Measurements from ENCODE around the gene NEUROG3. TPM values are rescaled to one million over a fixed set of nuclear protein-coding genes. Genes with fewer than 3 reads are reported as not detected.

NEUROG3 gene
- total RNA-seq, 1 experiment from 2014 or later = not detected

- BruUV-seq (replicated peaks) = no TSS peak
- no peaks in the 10 kb centered on the region for H3K4me1 Mint-ChIP-seq (ENCODE audit: insufficient read depth, unreplicated experiment)
- peaks cover 87% of the 10 kb centered on the region for H3K27me3 Mint-ChIP-seq (ENCODE audit: insufficient read depth, unreplicated experiment)
- intact Hi-C loops (cut with micrococcal nuclease) = no loop called here
- DNase-seq (ENCODE audit: unreplicated experiment) = no peak
- TF ChIP-seq, protein P1, sequence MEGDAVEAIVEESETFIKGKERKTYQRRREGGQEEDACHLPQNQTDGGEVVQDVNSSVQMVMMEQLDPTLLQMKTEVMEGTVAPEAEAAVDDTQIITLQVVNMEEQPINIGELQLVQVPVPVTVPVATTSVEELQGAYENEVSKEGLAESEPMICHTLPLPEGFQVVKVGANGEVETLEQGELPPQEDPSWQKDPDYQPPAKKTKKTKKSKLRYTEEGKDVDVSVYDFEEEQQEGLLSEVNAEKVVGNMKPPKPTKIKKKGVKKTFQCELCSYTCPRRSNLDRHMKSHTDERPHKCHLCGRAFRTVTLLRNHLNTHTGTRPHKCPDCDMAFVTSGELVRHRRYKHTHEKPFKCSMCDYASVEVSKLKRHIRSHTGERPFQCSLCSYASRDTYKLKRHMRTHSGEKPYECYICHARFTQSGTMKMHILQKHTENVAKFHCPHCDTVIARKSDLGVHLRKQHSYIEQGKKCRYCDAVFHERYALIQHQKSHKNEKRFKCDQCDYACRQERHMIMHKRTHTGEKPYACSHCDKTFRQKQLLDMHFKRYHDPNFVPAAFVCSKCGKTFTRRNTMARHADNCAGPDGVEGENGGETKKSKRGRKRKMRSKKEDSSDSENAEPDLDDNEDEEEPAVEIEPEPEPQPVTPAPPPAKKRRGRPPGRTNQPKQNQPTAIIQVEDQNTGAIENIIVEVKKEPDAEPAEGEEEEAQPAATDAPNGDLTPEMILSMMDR (IDR thresholded peaks at IDR 0.05; ENCODE audit: unreplicated experiment) = no peak
- no peaks in the 10 kb centered on the region for H3K36me3 Mint-ChIP-seq (ENCODE audit: insufficient read depth, unreplicated experiment)
- no peak overlapping the region for H3K4me3 Mint-ChIP-seq (ENCODE audit: unreplicated experiment)
- no peaks in the 10 kb centered on the region for H3K9me3 Mint-ChIP-seq (ENCODE audit: unreplicated experiment)
- CTCF ChIA-PET = interaction anchor here (0.7 kb wide), 1 partner anchor 57 kb away, joined by 3 read pairs; no protein-coding TSS in a partner anchor
- POLR2A ChIA-PET = no interaction called here
- no peak overlapping the region for H3K27ac Mint-ChIP-seq (ENCODE audit: low read depth, unreplicated experiment)
Measured at GRCh38 chr10:69571618-69572158, 1.5 kb downstream of the NEUROG3 start.

- Mint-ChIP-seq H3K36me3 (ENCODE audit: insufficient read depth, unreplicated experiment) (no peaks in the 10 kb centered on the region), H3K4me1 (ENCODE audit: insufficient read depth, unreplicated experiment) (no peaks in the 10 kb centered on the region), H3K27me3 (ENCODE audit: insufficient read depth, unreplicated experiment) (peaks cover 87% of the 10 kb centered on the region), H3K4me3 (ENCODE audit: unreplicated experiment) (no peak overlapping the region), H3K9me3 (ENCODE audit: unreplicated experiment) (no peaks in the 10 kb centered on the region), H3K27ac (ENCODE audit: low read depth, unreplicated experiment) (no peak overlapping the region)
- TF ChIP-seq, protein P1 (IDR thresholded peaks at IDR 0.05; ENCODE audit: unreplicated experiment) = no peak
- no peak for DNase-seq (ENCODE audit: unreplicated experiment)
- intact Hi-C loops (cut with micrococcal nuclease) = no loop called here
- BruUV-seq (replicated peaks) = no TSS peak
- POLR2A ChIA-PET = no interaction called here
- CTCF ChIA-PET = no interaction called here
Measured at GRCh38 chr10:69570050-69570816, 3.0 kb downstream of the NEUROG3 start.

DNA sequence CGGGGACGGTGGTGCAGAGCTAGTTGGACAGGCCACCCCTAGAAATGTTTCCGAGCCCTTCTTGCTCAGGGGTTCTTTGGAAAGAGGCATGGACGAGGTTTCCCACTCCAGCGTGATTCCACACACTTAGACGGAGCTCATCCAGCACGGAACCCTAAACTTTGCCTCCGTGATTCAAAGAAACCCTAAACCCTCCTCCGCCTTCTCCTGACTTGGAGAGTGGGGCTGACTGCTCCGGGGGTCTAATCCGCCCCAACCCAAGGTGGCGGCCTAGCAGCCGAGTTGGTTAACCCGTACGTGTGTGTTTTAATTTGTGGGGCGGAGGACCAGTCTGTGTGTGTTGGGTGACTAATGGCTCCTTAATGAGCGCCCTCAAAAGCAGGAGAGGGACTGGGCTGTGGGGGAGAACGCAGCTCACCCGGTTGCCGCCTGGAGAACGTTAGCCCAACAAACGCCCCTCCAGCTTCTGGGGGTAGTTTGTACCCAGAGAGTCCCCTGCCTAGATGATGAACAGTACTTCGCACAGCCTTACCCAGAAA, 3.8 kb downstream of the NEUROG3 start:
- H3K4me1 Mint-ChIP-seq (ENCODE audit: insufficient read depth, unreplicated experiment) = no peaks in the 10 kb centered on the region
- no peak for DNase-seq (ENCODE audit: unreplicated experiment)
- intact Hi-C loops (cut with micrococcal nuclease) = no loop called here
- no peaks in the 10 kb centered on the region for H3K36me3 Mint-ChIP-seq (ENCODE audit: insufficient read depth, unreplicated experiment)
- H3K9me3 Mint-ChIP-seq (ENCODE audit: unreplicated experiment) = no peaks in the 10 kb centered on the region
- ChIA-PET POLR2A (no interaction called here), CTCF (no interaction called here)
- no peak overlapping the region for H3K4me3 Mint-ChIP-seq (ENCODE audit: unreplicated experiment)
- BruUV-seq (replicated peaks) = no TSS peak
- no peak overlapping the region for H3K27ac Mint-ChIP-seq (ENCODE audit: low read depth, unreplicated experiment)
- TF ChIP-seq, protein P1 (IDR thresholded peaks at IDR 0.05; ENCODE audit: unreplicated experiment) = no peak
- H3K27me3 Mint-ChIP-seq (ENCODE audit: insufficient read depth, unreplicated experiment) = peaks cover 87% of the 10 kb centered on the region

DNA sequence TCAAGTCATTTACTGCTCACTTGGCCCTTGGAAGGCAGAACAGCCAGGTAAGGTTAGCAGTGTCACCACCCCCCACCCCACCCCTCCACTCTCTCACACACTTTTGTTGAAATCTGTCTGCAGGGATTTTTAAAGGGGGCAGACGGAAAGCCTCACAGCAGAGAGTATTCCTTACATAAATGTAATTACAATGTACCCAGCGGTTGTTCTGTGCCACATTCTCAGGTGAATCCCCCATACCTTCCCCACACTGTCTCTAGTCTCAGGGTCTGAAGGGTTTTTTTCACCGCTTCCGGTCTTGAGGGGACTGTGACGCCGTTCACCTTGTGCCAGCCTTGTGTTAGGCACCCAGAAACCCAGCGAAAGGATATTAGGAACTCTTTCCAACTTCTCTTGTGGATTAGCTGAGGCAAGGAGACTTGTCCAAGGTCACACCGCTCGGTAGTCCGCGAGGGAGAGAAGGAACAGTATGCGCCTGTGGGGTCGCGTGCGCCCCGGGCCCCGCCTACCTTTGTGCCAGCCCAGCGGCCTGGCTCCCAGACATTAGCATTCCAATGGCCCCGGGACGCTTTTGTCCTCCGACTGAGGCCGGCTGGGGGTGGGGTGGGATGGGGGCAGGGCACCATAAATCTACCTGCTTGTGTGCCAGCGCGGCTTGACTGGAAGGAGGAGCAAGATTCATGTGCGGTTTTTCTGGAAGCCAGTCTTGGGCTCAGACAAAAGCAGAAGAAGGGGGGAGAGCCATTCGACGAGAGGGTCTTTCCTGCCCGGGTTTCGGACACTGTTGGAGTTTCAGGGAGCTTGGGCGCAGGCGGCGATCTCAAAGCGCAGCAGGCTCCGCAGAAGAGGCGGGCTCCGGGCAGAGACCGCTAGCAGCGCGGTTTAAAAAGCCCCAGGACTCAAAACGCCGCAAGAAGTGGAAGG, 4.5 kb downstream of the NEUROG3 start:
- DNase-seq (ENCODE audit: unreplicated experiment) = no peak
- H3K36me3 Mint-ChIP-seq (ENCODE audit: insufficient read depth, unreplicated experiment) = no peaks in the 10 kb centered on the region
- CTCF ChIA-PET = no interaction called here
- H3K27ac Mint-ChIP-seq (ENCODE audit: low read depth, unreplicated experiment) = no peak overlapping the region
- intact Hi-C loops (cut with micrococcal nuclease) = no loop called here
- TF ChIP-seq, protein P1 (IDR thresholded peaks at IDR 0.05; ENCODE audit: unreplicated experiment) = no peak
- no peaks in the 10 kb centered on the region for H3K9me3 Mint-ChIP-seq (ENCODE audit: unreplicated experiment)
- peaks cover 87% of the 10 kb centered on the region for H3K27me3 Mint-ChIP-seq (ENCODE audit: insufficient read depth, unreplicated experiment)
- H3K4me3 Mint-ChIP-seq (ENCODE audit: unreplicated experiment) = no peak overlapping the region
- POLR2A ChIA-PET = no interaction called here
- no TSS peak for BruUV-seq (replicated peaks)
- H3K4me1 Mint-ChIP-seq (ENCODE audit: insufficient read depth, unreplicated experiment) = no peaks in the 10 kb centered on the region
